Measurements from ENCODE around the gene TRANK1.

- TF ChIP-seq CTCF (IDR thresholded peaks at IDR 0.05) (no peak), POLR2A (IDR thresholded peaks at IDR 0.05) (no peak)
These were observed 19.5 kb upstream of the TRANK1 start for GRCh38 chr3:36964331-36964730.
